Hematopoietic multipotent progenitor cell treated with erythropoietin and hydrocortisone succinate and interleukin-3 and kit ligand, for 8 days (in vitro differentiated cells): ENCODE results near the gene ATP1A2.

ENCODE experiments used
- DNase-seq: peaks from one replicate; pipeline ENCODE4 v3.0.0-alpha.2; 2015

The ATP1A2 gene

DNA sequence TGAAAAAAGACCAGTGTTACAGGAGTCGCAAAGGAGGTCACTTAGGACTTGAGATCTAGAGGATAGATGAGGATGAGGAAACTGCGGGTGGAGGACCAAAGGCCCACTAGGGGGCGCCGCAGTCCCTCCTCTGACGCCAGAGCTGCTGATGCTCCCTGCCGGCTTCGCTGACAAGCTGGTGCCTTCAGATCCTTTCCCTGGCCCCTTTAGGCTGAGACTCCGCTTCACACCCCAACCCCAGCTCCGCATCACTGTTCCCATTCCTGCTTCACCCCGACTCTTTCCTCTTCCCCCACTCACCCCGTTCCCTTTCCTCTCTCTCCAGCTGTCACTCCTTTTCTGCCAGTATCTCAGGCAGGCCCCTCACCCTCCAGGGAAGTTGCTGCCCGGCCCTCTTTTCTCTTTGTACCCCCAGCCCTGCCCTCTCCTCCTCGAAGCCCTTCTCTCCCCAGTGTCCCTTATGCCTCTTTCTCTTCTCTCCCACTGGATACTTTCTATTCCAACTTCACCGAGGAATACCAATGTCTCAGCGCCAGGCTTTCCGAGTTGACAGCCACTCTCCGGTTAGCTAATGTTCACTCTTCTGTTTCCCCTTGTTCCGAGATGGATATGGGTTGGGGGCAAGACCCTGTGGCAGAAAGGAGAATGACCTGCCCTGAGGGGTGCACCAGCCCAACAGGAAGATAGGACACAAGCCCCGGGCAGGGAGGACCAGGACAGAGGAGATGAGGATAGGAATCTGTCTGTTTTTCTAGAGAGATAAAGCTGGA lies 29.7 kb upstream of the ATP1A2 start:
- DNase-seq, result peak; percentile 83

DNA sequence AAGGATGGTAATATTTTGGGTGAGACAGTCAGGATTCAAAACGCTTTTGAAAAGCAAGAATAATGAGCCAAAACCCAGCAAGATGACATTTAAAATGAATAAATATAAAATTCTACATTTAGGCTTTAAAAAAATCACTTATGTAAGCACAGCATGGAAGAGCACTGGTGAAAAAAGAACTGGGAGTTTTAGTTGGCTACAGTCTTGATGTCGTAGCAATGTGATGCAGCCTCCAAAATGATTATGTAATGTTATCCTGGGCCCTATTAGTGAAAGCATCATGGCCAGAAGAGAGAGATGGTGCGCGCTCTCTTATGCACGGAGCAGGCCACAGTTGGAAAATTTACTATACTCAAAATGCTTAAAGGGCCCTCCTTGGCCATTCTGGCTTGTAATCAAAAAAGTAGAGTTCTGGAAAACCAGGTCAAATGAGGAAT lies 29.1 kb upstream of the ATP1A2 start:
- no peak for DNase-seq

DNA sequence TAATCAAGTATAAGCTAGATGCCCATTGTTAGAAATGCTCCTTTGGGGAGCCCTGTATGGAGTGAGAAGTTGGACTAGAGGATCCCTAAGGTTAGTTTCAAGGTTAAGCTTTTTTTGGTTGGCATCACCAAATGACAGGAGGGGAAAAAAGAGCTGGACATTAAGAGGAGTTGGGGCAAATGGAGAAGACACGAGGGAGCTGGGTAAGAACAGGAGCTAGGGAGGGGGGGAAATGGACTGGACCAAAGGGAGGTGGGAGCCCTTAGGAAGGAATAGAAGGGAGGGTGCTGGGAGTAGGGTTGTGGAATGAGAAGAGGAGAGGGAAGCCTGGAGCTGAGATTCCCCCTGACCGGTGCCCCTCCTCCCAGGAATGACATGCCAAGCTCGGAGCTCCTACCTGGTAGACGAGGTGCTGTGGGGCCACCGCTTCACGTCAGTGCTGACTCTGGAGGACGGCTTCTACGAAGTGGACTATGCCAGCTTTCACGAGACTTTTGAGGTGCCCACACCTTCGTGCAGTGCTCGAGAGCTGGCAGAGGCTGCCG lies 28.4 kb upstream of the ATP1A2 start:
- DNase-seq, result no peak

DNA sequence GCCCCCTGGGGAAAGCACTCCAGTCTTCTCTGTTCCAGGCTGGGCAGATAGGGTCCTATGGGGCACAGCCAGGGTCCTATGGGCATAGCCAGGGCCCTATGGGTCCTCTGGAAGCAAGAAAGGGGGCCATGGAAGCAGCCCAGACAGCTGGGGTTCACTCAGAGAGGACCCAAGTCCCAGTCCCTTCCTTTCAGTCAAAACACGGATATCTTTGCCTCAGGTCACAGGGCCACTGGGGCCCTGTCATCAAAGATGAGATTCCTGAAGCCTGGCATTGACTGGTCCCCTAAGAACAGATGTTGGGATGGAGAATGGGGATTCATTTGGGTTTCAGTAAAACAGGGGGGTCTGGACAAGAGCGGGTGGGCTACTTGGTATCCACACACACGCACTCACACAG lies 25.7 kb upstream of the ATP1A2 start:
- DNase-seq, result no peak

DNA sequence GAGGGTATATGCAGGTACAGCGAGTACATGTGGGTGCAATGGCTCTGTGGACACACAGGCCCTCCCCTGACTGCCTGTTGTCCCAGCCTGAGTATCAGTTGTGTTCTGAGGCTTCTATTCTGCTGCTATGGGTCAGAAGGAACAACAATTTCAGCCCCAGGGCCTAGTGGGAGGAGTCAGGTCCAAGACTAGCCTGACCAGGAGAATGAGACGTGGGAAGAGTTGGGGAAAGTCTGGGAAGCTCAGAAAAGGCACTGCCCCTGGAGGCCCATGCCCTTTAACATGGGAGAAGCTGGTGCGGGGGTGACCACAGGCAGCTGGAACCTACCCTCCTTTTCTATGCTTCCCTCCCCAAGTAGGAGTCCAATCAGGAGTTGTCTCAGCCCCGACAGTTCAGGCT lies 24.8 kb upstream of the ATP1A2 start:
- DNase-seq, result no peak

DNA sequence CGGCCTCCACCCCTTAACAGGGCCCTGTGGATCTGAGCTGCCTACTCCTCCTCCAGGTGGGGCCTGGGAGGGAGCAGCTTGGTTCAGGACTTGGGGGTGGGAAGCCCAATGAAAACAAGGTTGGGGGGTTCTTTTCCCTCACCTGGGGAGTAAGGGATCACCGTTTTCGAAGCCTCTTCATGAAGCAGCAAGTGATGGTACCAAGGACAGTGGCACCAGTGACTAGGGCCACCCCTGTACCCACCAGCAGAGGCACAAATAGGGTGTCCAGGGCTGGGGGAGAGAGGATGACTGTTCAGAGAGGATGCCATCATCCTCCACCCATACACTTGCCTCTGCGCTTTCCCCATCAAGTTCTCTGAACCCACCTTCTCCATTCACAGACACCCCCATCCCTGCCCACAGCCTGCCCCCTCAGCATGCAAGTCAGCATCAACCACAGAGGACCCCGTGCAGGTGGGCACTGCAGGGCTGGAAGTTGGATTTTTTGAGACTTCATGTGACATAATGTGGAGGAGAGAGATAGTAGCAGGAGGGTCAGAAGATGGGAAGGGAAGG lies 23.8 kb upstream of the ATP1A2 start:
- no peak for DNase-seq

DNA sequence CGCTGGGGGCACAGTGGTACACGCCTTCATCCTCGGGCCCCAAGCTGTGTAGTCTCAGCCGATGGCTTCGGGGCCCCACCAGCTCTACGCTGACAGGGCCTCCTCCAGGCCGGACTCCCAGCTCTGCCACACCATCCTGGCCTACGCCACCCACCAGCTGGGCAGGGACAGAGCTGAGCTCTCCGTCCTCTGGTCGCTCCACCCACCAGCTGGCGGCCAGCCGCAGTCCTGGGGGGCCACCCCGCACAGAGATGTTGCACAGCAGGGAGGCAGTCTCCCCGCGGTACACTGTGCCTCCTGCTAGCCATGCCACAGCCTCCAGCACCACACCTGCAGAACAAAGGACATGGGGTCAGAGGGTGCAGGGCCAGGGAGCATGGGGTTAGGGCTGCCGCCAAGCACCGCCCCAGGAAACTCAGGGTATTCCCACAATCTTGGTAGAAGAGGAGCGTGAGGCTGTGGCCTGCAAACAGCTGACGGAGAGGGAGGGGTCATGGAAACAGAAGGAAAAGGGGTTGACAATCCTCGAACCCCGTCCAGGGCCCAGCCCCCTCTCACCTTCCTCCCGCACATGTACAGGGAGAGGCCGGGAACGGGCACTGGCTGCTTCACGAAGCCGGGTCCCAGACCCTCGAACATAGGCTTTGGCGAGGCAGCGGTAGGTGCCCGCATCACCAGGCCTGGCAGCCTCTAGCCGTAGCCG lies 23.0 kb upstream of the ATP1A2 start:
- DNase-seq, result no peak

DNA sequence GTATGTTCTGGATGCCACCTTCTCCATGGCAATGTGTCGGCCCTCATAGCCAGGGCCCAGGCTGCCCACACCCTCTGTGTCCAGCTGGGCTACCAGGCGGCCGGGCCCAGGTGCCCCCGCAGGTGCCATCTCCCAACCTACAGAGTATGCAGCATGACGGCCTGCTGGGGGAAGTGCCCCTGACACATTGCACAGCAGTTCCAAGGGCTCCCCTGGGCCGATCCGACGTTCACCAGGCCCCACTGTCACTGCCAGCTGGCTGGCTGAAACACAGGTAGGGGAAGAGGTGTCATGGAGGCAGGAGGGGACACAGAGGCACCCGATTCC lies 22.5 kb upstream of the ATP1A2 start:
- DNase-seq, result no peak

DNA sequence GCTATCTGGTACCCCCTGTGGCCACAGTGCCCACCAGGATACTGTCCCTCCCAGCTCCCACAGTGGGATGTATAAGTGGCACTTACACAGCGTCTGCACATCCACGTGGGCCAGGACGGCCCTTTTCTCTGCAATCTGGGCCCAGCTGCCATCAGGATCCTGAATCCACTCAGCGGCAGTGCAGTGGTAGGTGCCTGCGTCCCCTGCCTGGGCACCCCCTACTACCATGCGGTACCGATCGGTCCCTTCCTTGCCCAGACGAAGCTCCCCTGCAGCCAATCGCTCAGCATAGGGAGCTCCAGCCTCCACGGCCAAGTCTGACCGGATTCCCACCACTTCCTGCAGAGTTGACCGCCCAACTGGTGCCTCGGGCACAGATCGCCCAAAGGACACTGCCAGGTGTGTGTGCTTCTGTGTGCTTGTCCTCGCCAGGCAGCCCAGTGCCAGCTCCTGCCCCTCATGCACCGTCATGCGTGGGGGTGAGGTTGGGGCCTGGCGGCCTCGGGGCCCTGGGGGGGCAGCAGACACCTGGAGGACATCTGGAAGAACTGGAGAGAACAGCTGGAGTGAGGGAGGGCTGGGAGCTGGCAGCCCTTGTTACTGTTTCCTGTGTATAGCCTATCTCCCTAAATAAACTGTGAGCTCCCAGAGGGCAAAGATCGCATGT lies 21.8 kb upstream of the ATP1A2 start:
- DNase-seq, result no peak

DNA sequence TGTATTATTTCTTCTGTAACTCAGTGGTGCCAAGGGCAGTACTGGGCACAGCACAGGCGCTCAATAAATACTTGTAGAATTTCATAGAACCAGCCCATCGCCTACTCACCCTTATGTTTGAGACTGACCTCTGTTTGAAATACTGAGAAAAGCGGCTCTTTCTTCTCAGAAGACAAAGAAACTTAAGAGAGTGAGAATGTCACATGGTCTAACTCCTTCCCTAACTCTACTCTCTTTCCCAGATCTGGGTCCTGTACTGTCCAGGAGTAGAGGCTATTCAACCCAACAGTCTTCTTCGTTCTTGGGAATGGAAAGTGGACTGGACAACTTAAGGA lies 21.3 kb upstream of the ATP1A2 start:
- DNase-seq, result no peak

DNA sequence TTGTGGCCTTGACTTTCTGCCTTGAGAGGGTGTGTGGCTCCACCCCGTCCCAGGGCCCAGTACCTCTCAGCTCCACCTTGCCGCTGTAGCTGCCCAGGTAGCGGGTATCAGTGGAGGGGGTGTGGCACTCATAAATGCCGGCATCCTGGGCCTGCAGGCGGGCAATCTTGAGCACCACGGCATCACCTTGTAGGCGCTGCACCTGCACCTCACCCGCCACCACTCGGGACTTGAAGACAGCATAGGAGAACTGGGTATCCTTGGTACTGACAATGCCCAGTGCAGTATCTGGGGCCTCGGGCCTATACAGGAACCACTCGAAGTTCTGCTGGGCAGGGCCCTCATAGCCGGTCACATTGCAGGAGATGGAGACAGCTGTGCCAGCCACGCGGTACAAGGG lies 20.8 kb upstream of the ATP1A2 start:
- no peak for DNase-seq

DNA sequence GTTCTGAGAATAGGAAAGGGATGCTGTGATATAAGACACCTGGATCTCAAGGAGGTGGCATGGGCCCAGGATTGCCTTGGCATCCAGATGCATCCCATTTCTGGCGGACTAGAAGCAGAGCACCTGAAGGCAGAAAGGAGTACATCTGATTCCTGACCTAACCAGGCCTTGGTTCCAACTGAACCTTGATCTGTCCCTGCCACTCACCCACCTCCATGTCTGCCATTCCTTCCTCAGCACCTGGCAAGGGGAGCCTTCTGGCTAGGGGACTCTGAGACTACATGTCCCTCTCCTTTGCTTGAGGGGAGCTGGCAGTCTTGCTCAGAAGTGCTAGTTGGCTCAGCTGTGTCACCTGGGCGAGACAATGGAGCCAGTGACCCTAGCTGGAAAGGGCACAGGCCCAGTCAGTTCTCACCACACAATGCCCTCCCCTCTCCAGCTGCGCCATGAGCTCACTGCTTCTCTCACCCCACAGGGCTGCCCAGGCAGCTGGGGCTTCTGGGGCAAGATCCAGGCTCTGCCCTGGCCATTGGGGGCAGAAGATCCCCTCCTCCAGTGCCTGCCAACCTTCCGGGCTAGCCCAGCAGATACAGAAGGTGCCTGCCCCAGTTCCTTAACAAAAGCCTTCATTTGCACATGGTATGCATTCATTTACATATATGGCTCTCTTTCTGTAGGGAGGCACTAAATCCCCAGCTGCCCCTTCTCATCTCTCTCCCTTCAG lies 20.0 kb upstream of the ATP1A2 start:
- no peak for DNase-seq

DNA sequence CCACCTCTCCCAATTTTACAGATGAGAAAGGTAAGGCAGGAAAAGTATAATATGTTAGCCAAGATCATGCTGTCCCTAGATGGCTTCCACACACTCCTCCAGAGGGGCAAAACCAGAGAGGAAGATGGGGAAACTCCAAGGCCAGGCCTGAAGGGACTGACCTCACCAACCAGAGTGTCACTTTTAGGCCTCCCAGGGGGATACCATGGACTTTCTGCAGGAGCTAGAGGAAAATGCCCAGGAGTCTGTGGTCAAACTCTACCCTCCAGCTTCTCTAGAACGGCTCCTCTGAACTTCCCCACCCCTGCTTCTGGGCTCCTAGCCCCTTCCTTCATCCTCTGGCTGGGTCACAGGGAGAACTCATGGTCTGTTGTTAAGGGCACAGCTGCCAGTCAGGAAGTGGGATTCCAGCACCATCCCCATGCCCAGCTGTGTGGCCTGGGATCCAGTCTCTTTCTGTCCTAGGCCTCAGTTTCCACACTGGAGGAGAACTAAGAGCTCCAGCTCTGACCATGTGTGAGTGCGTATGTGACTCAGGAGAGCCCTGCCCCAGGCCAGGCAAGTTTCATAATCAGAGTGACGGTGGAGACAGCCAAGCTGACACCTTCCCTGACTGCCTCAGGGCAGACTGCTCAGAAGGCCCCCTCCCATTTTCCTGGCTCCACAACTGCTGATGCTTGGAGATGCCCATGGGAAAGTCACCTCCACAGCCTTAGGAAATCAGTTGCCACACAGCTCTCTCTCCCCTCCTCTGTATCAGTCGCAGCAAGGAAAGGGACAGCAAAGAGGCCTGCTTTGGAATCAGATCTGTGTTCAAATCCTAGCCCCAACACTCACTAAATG lies 19.1 kb upstream of the ATP1A2 start:
- DNase-seq, result no peak

DNA sequence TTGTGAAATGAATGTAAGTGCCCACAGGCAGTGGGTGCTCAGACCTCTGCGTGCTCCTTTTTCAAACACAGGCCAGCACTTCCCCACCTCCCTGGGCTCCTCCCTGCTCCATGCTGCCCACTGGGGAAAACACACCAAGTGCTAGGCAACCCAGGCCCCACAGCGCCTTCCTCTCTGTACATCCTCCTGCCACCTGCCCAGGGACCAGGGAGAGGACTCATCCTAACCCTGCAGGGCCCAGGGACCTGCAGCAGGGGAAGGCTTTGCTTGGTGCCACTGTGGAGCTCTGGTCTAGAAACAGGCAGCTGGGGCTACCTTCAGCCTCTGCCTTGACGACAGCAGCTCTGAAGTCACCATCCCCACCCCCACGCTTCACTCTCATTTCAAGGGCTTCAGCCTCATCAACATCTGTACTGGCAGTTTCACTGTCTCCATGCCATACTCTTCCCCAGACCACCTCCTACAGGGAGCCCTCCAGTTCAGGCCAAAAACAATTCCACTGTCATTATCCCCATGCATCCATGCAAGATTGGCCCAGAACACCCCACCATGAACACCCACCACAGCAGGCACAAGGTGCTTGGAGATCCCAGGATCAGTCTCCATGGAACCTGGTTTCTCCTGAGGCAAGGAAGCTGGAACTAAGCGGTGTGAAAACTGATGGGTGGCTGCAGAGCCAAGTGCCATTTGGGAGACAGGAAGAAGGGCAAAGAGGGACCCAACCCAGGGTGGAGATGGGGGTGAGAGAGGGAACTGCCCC lies 18.2 kb upstream of the ATP1A2 start:
- DNase-seq, result no peak

DNA sequence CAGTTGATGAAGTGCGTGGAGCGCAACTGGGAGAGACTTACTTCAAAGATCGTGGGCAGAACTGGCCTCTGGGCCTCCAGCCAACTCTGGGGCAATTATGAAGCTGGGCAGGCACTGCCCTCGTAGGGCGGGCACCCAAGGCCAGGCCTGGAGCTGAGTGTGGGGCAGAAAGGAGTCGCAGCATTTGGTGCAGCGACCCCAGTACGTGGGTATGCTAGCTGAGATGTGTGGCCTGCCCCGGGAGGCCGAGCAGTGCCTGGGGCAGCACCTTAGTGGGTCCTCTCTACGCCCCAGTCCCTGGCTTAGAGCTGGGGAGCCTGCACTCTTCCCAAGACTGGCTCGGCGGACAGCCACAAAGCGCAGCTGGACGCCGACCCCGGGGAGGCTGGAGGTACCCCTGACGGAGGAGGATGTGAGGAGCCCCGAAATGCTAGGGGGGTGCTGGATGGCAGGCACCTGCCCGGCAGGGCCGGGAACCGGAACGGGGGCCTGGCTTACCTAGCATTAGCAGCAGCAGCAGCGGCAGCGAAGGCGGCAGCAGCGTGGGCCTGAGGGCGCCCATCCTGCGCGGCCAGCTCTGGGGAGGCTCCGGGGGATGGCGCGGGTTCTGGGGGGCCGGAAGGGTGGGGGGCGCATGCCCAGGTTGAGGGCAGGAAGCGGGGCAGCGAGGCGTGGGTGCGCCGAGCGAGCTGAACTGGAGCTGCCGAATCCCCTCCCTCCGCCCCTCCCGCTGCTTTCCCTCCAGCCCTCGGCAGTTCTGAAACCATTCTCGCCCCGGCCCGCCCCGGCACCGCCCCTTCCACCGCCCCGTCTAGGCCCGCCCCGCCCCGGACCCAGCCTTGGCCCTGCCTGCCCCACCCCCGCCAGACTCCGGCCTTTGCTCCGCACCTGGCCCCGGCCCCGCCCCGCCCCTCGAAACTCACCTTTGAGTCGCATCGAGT lies 17.4 kb upstream of the ATP1A2 start, which contains the start of gene IGSF8:
TSS of gene IGSF8 (minus strand) at position 709 of the 941 bp plus-strand sequence. CDS start at position 562, 147 bp downstream.
- peak; percentile 70 for DNase-seq

DNA sequence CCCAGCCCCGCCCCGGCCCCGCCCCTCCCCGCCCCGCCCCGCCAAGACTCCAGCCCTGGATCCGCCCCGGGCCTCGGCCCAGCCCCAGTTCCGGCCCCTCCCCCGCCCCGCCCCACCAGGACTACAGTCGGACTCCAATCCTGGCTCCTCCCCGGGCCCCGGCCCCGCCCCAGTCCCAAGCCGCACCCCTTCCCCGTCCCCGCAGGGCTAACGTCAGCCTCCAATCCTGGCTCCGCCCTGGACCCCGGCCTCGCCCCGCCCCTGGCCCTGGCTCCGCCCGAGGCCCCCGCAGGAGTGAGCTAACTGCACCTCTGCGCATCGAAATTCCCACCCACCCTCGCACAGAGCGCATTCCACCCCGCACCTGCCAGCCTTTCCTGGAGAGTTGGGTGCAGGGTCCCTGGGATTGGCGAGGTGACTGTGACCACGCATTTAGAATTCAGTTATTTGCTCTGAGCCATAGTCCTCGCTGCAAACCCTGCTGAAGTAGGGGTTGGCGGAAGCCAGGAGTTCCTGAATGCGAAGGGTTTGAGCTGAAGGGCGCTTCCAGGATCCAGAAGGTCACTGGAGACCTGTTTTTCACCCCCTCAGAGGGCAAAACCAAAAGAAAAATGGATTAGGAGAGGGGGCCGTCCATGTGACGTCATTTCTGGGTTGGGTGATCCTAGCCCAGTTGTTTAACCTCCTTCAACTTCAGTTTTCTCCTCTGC lies 16.6 kb upstream of the ATP1A2 start:
- peak; percentile 88 for DNase-seq

DNA sequence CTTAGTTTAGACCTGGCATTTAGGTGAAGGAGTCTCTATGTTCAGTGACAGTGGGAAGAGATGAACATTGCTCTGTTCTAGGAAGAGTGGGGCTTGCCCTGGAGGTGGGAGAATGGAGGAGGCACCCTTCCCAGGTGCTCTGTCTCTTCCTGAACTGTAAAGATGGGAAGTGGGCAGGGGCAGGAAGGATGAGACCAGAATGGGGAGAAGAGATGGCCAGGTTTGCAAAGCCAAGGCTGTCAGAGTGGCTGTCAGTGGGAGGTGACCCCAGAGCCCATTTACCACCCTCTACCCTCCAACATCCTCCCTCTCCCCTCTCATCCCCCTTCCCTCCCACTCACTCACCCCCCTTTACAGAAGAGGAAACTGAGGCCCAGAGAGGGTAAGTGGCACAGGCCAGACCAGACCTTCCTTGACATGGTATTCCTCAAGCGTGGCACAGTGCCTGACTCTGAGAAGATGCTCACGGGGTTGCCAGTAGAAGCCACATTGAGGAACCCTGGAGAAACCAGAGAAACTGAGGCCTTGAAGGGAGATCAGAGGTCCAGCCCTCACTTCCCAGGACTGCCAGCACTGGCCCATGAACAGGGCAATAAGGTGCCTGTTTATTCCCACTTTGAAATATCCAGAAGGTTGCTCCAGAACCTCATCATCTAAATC lies 15.7 kb upstream of the ATP1A2 start:
- no peak for DNase-seq

DNA sequence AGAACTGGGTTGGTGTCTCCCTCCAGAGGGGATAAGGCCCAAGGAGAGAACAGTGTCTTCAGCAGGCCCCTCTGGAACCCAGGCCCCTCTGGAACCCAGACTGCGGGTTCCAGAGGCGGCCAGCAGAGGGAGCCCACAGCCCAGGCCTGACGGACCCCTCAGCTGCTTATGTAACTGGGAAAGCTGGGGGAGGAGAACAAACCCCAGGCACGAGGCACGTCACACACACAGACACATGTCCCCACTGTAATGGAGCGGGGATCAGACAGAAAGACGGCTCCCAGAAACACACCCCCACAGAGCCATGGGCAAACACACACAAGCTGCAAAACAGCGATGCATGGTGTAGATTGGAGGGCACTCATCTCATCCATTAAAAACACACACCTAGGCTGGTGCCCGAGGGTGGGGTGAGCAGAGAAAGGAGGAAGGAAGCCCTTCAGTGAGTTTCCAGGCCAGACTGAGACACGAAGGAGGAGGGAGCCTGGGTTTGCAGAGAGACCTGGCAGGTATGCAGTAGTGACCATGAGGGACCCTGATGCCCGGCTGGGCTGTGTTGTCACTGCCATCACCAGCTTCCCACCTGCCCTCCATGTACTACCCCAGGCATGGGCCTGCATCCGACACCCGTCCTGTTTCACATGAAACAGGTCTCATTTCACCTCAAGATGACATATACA lies 14.4 kb upstream of the ATP1A2 start:
- DNase-seq, result peak; percentile 83
